Measurements from ENCODE around the gene PPP1R13B.
"Not testable (repeated sequence)": the region's sequence is repeated elsewhere in the genome, so short reads cannot be mapped to it uniquely, and the experiment has no call there.

Gene PPP1R13B

GRCh38 chr14:103695296-103696069 is 151.9 kb downstream of the PPP1R13B start:
- no peak for DNase-seq

- no peak for DNase-seq
Observed at GRCh38 chr14:103694572-103695026, 152.8 kb downstream of the PPP1R13B start.

- no peak for DNase-seq
Observed at GRCh38 chr14:103693515-103693914, 153.9 kb downstream of the PPP1R13B start.

GRCh38 chr14:103692871-103693270 is 154.5 kb downstream of the PPP1R13B start:
- no peak for DNase-seq

GRCh38 chr14:103692159-103692558 is 155.2 kb downstream of the PPP1R13B start:
- DNase-seq: no peak

GRCh38 chr14:103691655-103692054 is 155.7 kb downstream of the PPP1R13B start:
- DNase-seq: not testable (repeated sequence)

- DNase-seq: no peak
Observed at GRCh38 chr14:103690332-103690731, 157.0 kb downstream of the PPP1R13B start.

DNA sequence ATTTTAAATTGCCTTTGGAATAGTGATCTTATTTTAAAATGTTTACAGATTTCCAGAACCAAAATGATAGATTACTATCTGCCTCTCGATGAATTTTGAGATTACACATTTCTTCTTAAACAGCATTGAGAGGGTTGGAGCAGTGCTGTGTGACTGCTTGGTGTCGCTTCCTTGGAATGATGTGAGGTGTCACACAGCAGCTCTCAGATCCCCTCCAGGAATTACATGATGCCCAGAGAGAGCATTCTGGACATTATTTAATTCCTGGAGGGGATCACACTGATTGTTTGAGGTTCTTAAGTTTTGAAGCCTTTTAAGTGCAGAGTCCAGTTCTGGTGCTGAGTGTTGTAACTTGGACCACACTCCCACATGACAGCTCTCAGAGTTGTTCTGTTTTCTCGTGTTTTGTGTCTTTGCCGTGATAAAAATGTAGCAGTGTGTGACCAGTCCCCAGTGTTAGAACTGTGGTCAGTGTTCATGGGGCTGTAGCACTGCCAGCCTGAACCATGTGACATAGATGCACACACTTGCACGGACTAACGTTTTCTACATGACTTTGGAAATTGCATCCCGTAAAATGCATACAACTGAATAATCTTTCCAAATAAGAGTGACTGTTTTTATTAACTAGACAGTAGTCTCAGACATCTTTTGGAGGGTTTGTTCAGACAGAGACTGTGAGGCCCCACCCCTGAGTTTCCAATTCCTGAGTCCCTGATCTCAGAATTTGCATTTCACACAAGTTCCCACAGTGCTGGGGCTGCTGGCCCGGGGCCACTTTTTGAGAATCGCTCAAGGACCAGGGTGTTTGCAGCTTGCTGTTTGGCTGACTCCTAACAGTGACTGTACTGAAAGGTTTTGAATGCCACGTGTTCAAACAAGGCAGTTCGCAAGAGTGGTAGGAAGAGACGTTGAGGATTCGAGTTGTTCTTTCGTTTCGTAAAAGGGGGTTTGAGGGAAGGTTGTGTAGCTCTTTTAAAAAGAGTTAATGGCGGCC is 158.2 kb downstream of the PPP1R13B start:
- peak in 1 of 2 donors; percentile 15 for DNase-seq

- DNase-seq: no peak
Observed at GRCh38 chr14:103688441-103688840, 158.9 kb downstream of the PPP1R13B start.

DNA sequence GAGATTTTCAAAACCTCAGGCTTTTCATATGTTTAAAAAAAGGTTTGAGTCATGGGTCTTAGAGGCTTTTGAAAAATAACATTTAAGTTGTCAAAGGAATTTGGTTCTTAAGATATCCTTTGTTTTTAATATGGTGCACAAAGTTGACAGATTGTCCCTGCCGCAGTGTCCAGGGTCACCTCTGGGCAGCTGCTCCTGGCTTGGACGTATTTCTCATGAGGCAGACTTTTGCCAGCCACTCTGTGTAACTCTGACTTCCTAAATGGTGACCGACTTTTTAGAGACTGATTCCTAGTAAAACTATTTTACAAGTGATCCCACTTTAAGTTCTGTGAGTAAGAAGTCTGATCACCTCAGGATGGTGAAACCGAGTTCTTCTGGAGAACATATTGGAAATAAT is 159.7 kb downstream of the PPP1R13B start:
- no peak for DNase-seq

DNA sequence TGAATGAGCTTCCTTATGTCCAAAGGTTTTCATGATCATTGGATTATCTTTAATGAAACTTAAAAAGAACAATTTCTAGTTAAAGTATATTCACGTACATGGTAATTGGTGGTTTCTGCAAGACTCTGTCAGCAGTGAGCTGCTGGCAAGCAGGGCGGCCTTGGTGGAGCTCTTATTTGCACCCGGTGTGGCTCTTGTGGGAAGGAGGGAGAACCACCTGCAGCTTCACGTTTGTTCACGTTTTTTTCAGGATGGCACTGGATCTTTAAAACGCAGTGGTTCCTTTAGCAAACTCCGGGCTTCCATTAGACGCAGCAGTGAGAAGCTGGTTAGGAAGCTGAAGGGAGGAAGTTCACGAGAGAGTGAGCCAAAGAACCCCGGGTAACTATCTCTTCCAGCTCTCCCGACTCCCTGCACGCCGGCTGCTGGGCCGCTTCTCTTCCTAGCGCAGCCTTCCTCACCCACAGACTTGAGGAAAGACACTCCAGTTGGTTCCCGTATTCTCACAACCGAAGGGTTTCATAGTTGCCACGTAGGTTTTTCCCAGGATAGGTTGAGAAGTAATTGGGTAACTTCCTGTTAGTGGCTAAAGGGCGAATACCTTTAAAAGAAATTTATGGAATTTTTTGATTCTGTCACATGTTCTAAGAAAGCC is 160.4 kb downstream of the PPP1R13B start:
- DNase-seq: no peak

GRCh38 chr14:103685276-103686211 is 161.8 kb downstream of the PPP1R13B start:
- no peak for DNase-seq

GRCh38 chr14:103684871-103685270 is 162.5 kb downstream of the PPP1R13B start:
- DNase-seq: no peak

DNA sequence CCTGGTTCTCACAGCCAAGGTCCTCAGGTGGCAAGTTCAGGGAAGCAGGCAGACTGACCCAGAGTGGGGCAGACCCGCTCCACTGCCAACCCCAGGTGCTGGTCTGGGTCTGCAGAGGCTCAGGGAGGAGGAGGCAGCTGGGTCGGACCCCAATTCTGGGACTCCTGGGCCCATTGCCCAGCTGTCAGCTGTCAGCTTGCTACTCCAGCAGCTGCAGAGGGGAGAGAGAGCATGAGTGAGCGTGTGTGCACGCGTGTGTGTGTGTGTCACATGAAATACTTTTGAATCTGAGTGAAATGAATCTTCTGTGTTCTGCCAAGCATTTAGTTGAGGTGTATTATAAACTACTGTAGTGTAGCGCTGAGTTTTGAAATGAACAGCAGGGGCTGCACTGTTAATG is 162.9 kb downstream of the PPP1R13B start:
- DNase-seq: no peak
